Thoracic aorta (tissue), 2 donors: ENCODE results near the gene DBP. TPM values are rescaled to one million over a fixed set of nuclear protein-coding genes. Genes with fewer than 3 reads are reported as not detected.

Source experiments
- ATAC-seq: fragments of 150-250 bp; one replicate; pipeline ENCODE4 v1.8.0; 2017; ENCODE audit warnings: low read depth; ENCODE audit not compliant: insufficient number of reproducible peaks, low FRiP score
- DNase-seq: peaks from one replicate; pipeline ENCODE4 v3.0.0-alpha.2; 2020; ENCODE audit warnings: low spot score
- H3K27ac ChIP-seq, 2 donors: fragments of 200-600 bp; sonication (generic); 1 replicate in 1 of 2; 2 replicates in 1 of 2; pipeline ENCODE4 v1.5.1; 2016; ENCODE audit warnings: mild to moderate bottlenecking in 2 of 2, moderate library complexity in 2 of 2
- H3K27me3 ChIP-seq: fragments of 200-600 bp; sonication (generic); replicated peaks from 2 replicates; pipeline ENCODE4 v1.6.0; 2016; ENCODE audit warnings: mild to moderate bottlenecking; ENCODE audit not compliant: insufficient read depth
- H3K36me3 ChIP-seq: fragments of 200-600 bp; sonication (generic); one replicate; pipeline ENCODE4 v1.5.1; 2016
- H3K4me1 ChIP-seq, 2 donors: fragments of 200-600 bp; sonication (generic); 1 replicate in 1 of 2; 2 replicates in 1 of 2; pipeline versions ENCODE4 v1.5.1 to v1.6.0; 2016; ENCODE audit warnings: low read depth in 2 of 2, mild to moderate bottlenecking in 1 of 2; ENCODE audit not compliant: control insufficient read depth in 1 of 2
- H3K4me3 ChIP-seq: fragments of 200-600 bp; sonication (generic); 2 replicates; pipeline ENCODE4 v1.5.1; 2016; ENCODE audit warnings: mild to moderate bottlenecking
- H3K9me3 ChIP-seq: fragments of 200-600 bp; sonication (generic); 2 replicates; pipeline ENCODE4 v1.5.1; 2016
- total RNA-seq, 2 donors: library from RNA; depleted of rRNA; stranded (reverse); fragments of >200 nt; gene quantifications; one replicate each; pipeline versions ENCODE4 v1.1.0 to v1.2.3, GENCODE V29; 2016
- TF ChIP-seq, protein P1 (sequence below): fragments of 200-600 bp; sonication (generic); IDR thresholded peaks from one replicate; pipeline ENCODE4 v1.5.1; 2019; ENCODE audit warnings: antibody characterized with exemption

DBP gene
- total RNA-seq, 2 donors from 2014 or later, result 3.9 to 15.0 TPM

DNA sequence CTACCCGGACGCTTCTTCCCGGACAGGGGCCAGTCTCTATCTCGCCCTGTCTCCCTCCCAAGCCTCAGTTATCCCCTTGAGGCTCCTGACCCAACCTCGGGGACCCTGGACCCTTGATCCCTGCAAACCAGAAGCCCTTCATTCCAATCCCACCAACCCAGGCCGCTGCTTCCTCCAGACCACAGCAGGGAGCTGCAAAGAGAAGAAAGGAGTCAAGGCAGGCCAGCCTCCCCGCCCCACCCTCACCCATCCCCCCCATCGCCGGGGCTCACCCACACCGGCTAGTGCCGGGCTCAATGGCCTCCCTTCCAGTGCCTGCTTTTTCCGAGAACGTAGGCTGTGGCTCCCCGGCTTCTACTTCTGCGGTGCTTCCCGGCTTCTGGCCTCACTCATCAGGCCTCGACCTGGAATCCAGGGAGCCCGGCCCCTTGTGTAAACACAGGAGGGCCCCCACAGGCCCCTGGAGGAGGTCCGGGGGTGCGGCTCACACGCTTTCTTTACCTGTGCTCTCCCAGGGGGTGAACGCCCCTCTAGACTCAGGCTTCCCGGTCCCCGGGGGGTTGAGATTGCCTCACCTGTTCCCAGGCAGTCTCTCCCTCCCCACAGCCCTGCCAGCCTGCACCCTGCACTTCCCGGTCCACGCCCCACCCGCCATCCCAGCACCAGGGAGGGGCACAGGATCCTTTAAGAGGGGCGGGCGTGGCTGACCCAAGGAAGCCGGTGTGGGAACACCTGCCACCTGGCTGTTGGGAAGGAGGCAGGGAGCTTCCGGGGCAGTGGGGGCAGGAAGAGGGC is 22.5 kb downstream of the DBP start, which contains the start of gene FAM83E:
TSS of gene FAM83E (minus strand) at position 641 of the 795 bp plus-strand sequence. CDS start 1,704 bp downstream, outside the sequence.
- H3K36me3 ChIP-seq, result peaks cover 23% of the 10 kb centered on the region
- DNase-seq, result no peak

DNA sequence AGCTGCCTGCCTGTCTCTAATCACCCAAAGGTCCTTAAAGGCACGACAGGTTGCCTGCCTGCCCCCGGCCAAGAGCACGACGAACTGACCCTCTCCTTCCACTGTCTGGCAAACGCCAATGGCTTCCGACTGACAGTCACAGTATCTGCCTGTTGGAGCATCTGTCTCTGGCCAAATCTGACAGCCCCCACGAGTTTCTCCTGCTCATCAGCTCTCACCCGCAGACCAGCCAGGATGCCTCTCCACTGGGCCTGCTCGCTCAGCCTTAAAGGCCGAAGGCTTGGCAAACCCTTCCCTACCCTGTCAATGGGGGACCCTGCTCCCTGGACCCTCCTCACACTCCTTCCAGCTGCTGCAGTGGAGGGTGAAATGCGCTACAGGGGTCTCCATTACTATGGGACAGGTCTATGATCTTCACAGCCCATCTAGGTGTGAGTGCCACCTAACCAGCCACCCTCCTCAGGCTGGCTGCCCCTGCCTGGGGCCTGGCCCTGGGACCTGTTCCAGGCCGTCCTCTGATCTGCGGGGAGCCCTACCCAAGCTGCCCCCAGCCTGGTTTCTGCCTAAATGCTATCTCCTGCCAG is 23.2 kb downstream of the DBP start:
- DNase-seq (no peak), ATAC-seq (no peak)
- no peaks in the 10 kb centered on the region for H3K9me3 ChIP-seq
- no peak overlapping the region for H3K27ac ChIP-seq
- no peaks in the 10 kb centered on the region for H3K27me3 ChIP-seq
- peaks cover 23% of the 10 kb centered on the region for H3K36me3 ChIP-seq
- H3K4me1 ChIP-seq, result peaks cover 15 to 21% of the 10 kb centered on the region in 2 donors
- TF ChIP-seq, protein P1, sequence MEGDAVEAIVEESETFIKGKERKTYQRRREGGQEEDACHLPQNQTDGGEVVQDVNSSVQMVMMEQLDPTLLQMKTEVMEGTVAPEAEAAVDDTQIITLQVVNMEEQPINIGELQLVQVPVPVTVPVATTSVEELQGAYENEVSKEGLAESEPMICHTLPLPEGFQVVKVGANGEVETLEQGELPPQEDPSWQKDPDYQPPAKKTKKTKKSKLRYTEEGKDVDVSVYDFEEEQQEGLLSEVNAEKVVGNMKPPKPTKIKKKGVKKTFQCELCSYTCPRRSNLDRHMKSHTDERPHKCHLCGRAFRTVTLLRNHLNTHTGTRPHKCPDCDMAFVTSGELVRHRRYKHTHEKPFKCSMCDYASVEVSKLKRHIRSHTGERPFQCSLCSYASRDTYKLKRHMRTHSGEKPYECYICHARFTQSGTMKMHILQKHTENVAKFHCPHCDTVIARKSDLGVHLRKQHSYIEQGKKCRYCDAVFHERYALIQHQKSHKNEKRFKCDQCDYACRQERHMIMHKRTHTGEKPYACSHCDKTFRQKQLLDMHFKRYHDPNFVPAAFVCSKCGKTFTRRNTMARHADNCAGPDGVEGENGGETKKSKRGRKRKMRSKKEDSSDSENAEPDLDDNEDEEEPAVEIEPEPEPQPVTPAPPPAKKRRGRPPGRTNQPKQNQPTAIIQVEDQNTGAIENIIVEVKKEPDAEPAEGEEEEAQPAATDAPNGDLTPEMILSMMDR, result no peak
- no peak overlapping the region for H3K4me3 ChIP-seq

More for the DNA sequence above, 22.5 kb downstream of the DBP start, which contains the start of gene FAM83E:
- no peak within 1 kb of the TSS for H3K4me3 ChIP-seq
- no peak within 1 kb of the TSS for H3K27ac ChIP-seq
- H3K9me3 ChIP-seq, result no peaks in the 10 kb centered on the region
- no peaks in the 10 kb centered on the region for H3K27me3 ChIP-seq
- TF ChIP-seq, protein P1, result no peak
- no peak for ATAC-seq
- H3K4me1 ChIP-seq, result peaks cover 15 to 22% of the 10 kb centered on the region in 2 donors

DNA sequence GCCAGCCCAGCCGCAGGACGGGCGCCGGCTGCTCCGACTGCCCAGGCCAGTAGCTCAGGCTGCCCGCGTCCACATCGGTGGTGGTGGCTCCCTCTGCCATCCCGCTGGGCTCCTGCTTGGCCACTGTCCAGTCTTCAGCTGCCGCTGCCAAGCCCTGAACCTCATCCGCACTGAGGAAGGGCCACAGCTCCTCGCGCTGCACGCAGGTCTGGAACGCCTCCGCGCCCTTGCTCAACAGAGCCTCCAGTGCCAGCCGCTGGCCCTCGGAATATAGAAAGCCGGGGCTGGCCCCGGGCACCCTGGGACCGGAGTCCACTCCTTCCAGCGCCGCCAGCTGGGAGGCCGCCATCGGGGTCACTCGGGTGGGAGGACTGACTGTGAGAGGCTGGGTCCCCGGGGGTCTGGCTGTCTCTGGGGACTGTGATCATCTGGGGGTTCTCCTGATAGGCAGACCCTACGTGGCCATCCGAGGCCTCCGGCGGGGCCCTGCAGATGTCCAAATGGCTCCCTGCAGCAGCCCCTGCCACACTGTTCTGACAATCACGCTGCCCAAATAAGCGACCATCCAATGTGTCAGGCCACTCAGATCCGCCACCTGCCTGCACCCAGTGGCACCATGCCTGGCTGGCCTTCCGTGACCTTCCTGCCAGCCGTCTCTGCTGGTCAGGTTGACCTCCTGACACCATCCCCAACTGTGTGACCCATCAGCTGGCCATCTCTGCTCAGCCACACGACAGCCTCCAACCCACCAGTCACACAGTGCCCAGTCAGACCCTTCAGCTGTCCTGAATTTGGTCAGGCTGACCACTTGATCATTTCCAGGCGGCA is 23.9 kb downstream of the DBP start:
- no peak for DNase-seq
- no peak for ATAC-seq
- Histone ChIP-seq H3K27ac (no peak overlapping the region), H3K27me3 (no peaks in the 10 kb centered on the region), H3K9me3 (no peaks in the 10 kb centered on the region), H3K36me3 (peaks cover 23% of the 10 kb centered on the region), H3K4me1 (peaks cover 14 to 18% of the 10 kb centered on the region in 2 donors), H3K4me3 (no peak overlapping the region)
- TF ChIP-seq, protein P1, result no peak

DNA sequence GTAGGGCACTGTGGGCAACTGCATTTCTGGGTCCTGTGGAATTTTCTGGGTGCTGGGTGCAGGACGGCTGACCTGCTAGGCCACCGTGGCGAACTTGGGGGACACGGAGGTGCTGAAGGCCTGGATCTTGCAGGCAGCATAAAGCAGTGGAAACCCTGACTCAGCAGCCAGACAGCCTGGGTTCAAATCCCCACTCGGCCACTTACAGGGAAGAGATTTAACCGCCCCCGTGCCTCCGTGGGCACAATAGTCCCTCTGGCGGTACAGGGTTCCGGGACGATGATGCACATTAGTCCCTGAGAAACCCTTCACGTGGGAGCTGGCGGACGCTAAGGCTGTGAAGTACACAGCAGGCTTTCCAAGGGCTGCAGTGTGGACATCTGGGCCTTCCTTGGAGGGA is 25.3 kb downstream of the DBP start:
- Histone ChIP-seq H3K4me3 (no peak overlapping the region), H3K4me1 (peaks cover 3 to 5% of the 10 kb centered on the region in 2 donors), H3K27me3 (no peaks in the 10 kb centered on the region), H3K9me3 (no peaks in the 10 kb centered on the region), H3K27ac (no peak overlapping the region), H3K36me3 (peaks cover 21% of the 10 kb centered on the region)
- TF ChIP-seq, protein P1, result no peak
- no peak for DNase-seq
- no peak for ATAC-seq
